CD1c-positive myeloid dendritic cell (primary cell): Measurements from ENCODE around the gene GDPD4.

Experiments used
- DNase-seq: peaks from one replicate; pipeline ENCODE4 v3.0.0-alpha.2; 2016; ENCODE audit errors: extremely low spot score

GDPD4 gene

GRCh38 chr11:77204754-77205466 lies 96.6 kb downstream of the GDPD4 start:
- DNase-seq = no peak

- no peak for DNase-seq
Measured at GRCh38 chr11:77203901-77204753, 97.4 kb downstream of the GDPD4 start.

GRCh38 chr11:77202941-77203900 lies 98.3 kb downstream of the GDPD4 start:
- DNase-seq = no peak

GRCh38 chr11:77201991-77202841 lies 99.3 kb downstream of the GDPD4 start:
- DNase-seq = no peak

GRCh38 chr11:77201370-77201769 lies 100.1 kb downstream of the GDPD4 start:
- DNase-seq = no peak

GRCh38 chr11:77200351-77201268 lies 100.9 kb downstream of the GDPD4 start:
- DNase-seq = no peak

GRCh38 chr11:77199137-77199745 lies 102.2 kb downstream of the GDPD4 start:
- peak; percentile 33 for DNase-seq

GRCh38 chr11:77198440-77198849 lies 103.0 kb downstream of the GDPD4 start:
- DNase-seq = peak; percentile 13

- DNase-seq = no peak
Measured at GRCh38 chr11:77197626-77198320, 103.7 kb downstream of the GDPD4 start.

GRCh38 chr11:77196961-77197360 lies 104.5 kb downstream of the GDPD4 start:
- DNase-seq = no peak

GRCh38 chr11:77195071-77195755 lies 106.3 kb downstream of the GDPD4 start:
- DNase-seq = no peak

GRCh38 chr11:77193911-77194830 lies 107.3 kb downstream of the GDPD4 start:
- no peak for DNase-seq

GRCh38 chr11:77193167-77193566 lies 108.3 kb downstream of the GDPD4 start:
- no peak for DNase-seq

GRCh38 chr11:77191823-77192495 lies 109.5 kb downstream of the GDPD4 start:
- DNase-seq = peak; percentile 24

- DNase-seq = no peak
Measured at GRCh38 chr11:77191429-77191822, 110.1 kb downstream of the GDPD4 start.

- DNase-seq = no peak
Measured at GRCh38 chr11:77190331-77191075, 111.0 kb downstream of the GDPD4 start.
